Measurements from ENCODE around the gene CNGA1.

- TF ChIP-seq EP300 (IDR thresholded peaks at IDR 0.05) (no peak), CTCF (IDR thresholded peaks at IDR 0.05) (no peak), POLR2A (IDR thresholded peaks at IDR 0.05) (no peak), POLR2AphosphoS5 (IDR thresholded peaks at IDR 0.05) (no peak)
These were observed 1.6 kb upstream of the CNGA1 start for GRCh38 chr4:48018112-48018511.

All from sigmoid colon (tissue), 4 donors.